ENCODE measurements around the gene ZFY. TPM values are rescaled to one million over a fixed set of nuclear protein-coding genes. Genes with fewer than 3 reads are reported as not detected.

Gene ZFY
- total RNA-seq, result 12.2 TPM
- long read RNA-seq, full-length matches to known transcripts, result 7 of 11 reads
- long read RNA-seq, partial matches to known transcripts, result 0 of 11 reads
- long read RNA-seq, other reads (novel, unspliced or antisense), result 4 of 11 reads

- intact Hi-C loops (cut with DNase I), result loop anchor here (5.0 kb wide), 1 partner anchor 93 kb away; the partner anchor contains the start of gene RPS4Y1
- ATAC-seq, result peak; percentile 84
- peak; percentile 83 for DNase-seq (ENCODE audit: missing footprints)
Measured at GRCh38 chrY:2934861-2935715, at the start of gene ZFY. ZFY (plus strand) TSS chrY:2935381; CDS start chrY:2953937, 18,556 bp downstream.

GRCh38 chrY:2885880-2886279, 49.3 kb upstream of the ZFY start:
- intact Hi-C loops (cut with DNase I), result no loop called here
- no peak for ATAC-seq

GRCh38 chrY:2887386-2887785, 47.8 kb upstream of the ZFY start:
- intact Hi-C loops (cut with DNase I), result no loop called here
- DNase-seq (ENCODE audit: missing footprints) (no peak), ATAC-seq (no peak)

More at GRCh38 chrY:2885880-2886279, 49.3 kb upstream of the ZFY start:
- no peak for DNase-seq (ENCODE audit: missing footprints)

- ATAC-seq, result no peak
- no peak for DNase-seq (ENCODE audit: missing footprints)
- intact Hi-C loops (cut with DNase I), result no loop called here
Measured at GRCh38 chrY:2887955-2888354, 47.2 kb upstream of the ZFY start.

- intact Hi-C loops (cut with DNase I), result no loop called here
- no peak for DNase-seq (ENCODE audit: missing footprints)
- ATAC-seq, result no peak
Measured at GRCh38 chrY:2893471-2893870, 41.7 kb upstream of the ZFY start.

- DNase-seq (ENCODE audit: missing footprints) (no peak), ATAC-seq (no peak)
- intact Hi-C loops (cut with DNase I), result no loop called here
Measured at GRCh38 chrY:2896050-2896449, 39.1 kb upstream of the ZFY start.

GRCh38 chrY:2907356-2907755, 27.8 kb upstream of the ZFY start:
- intact Hi-C loops (cut with DNase I), result no loop called here
- DNase-seq (ENCODE audit: missing footprints), result no peak
- ATAC-seq, result no peak

- ATAC-seq, result no peak
Measured at GRCh38 chrY:2913066-2913815, 21.9 kb upstream of the ZFY start.

GRCh38 chrY:2934078-2934477, 1.1 kb upstream of the ZFY start:
- no peak for DNase-seq (ENCODE audit: missing footprints)
- intact Hi-C loops (cut with DNase I), result loop anchor here (5.0 kb wide), 1 partner anchor 92 kb away; the partner anchor contains the start of gene RPS4Y1
- no peak for ATAC-seq

More at GRCh38 chrY:2913066-2913815, 21.9 kb upstream of the ZFY start:
- DNase-seq (ENCODE audit: missing footprints), result no peak
- intact Hi-C loops (cut with DNase I), result no loop called here

GRCh38 chrY:2935716-2936435, 695 bp downstream of the ZFY start:
- DNase-seq (ENCODE audit: missing footprints) (peak; percentile 92), ATAC-seq (peak; percentile 94)

GRCh38 chrY:2936436-2936750, 1.2 kb downstream of the ZFY start:
- intact Hi-C loops (cut with DNase I), result no loop called here
- DNase-seq (ENCODE audit: missing footprints) (no peak), ATAC-seq (no peak)

More at GRCh38 chrY:2935716-2936435, 695 bp downstream of the ZFY start:
- intact Hi-C loops (cut with DNase I), result no loop called here

- ATAC-seq, result no peak
- intact Hi-C loops (cut with DNase I), result no loop called here
- DNase-seq (ENCODE audit: missing footprints), result no peak
Measured at GRCh38 chrY:2937149-2937548, 2.0 kb downstream of the ZFY start.

- intact Hi-C loops (cut with DNase I), result no loop called here
Measured at GRCh38 chrY:2949590-2950252, 14.5 kb downstream of the ZFY start.

GRCh38 chrY:2950655-2951054, 15.5 kb downstream of the ZFY start:
- intact Hi-C loops (cut with DNase I), result no loop called here
- ATAC-seq (no peak), DNase-seq (ENCODE audit: missing footprints) (no peak)

More at GRCh38 chrY:2949590-2950252, 14.5 kb downstream of the ZFY start:
- DNase-seq (ENCODE audit: missing footprints) (no peak), ATAC-seq (no peak)

GRCh38 chrY:2952912-2953311, 17.7 kb downstream of the ZFY start:
- intact Hi-C loops (cut with DNase I), result no loop called here
- DNase-seq (ENCODE audit: missing footprints), result no peak
- no peak for ATAC-seq

- intact Hi-C loops (cut with DNase I), result no loop called here
- ATAC-seq, result no peak
- DNase-seq (ENCODE audit: missing footprints), result no peak
Measured at GRCh38 chrY:2954735-2955134, 19.6 kb downstream of the ZFY start.

GRCh38 chrY:2955561-2955960, 20.4 kb downstream of the ZFY start:
- DNase-seq (ENCODE audit: missing footprints), result no peak
- intact Hi-C loops (cut with DNase I), result no loop called here
- no peak for ATAC-seq

- intact Hi-C loops (cut with DNase I), result no loop called here
- DNase-seq (ENCODE audit: missing footprints), result no peak
- ATAC-seq, result no peak
Measured at GRCh38 chrY:2962061-2962460, 26.9 kb downstream of the ZFY start.

- DNase-seq (ENCODE audit: missing footprints) (no peak), ATAC-seq (no peak)
- intact Hi-C loops (cut with DNase I), result no loop called here
Measured at GRCh38 chrY:2964814-2965213, 29.6 kb downstream of the ZFY start.

Data from Right ventricle myocardium inferior (tissue), 1 donor.